Karpas-422 (cell line): ENCODE data around the gene GPC1. TPM values are rescaled to one million over a fixed set of nuclear protein-coding genes. Genes with fewer than 3 reads are reported as not detected.

ENCODE experiments used
- DNase-seq: peaks from one replicate; pipeline ENCODE4 v3.0.0-alpha.2; 2015
- H2AFZ ChIP-seq: fragments of 200-600 bp; sonication (generic); 2 replicates; pipeline ENCODE4 v1.6.1; 2014; ENCODE audit warnings: antibody characterized with exemption, low read length, mixed read lengths
- H3K27ac ChIP-seq: fragments of 200-600 bp; sonication (generic); 2 replicates; pipeline ENCODE4 v1.5.1; 2014; ENCODE audit warnings: mild to moderate bottlenecking, low read length, moderate library complexity
- H3K27me3 ChIP-seq: fragments of 200-600 bp; sonication (generic); 2 replicates; pipeline ENCODE4 v1.6.1; 2014; ENCODE audit warnings: low read length, mixed read lengths
- H3K36me3 ChIP-seq: fragments of 200-600 bp; sonication (generic); 2 replicates; pipeline ENCODE4 v1.6.1; 2014; ENCODE audit warnings: low read length, mixed read lengths; ENCODE audit not compliant: insufficient read depth
- H3K4me1 ChIP-seq: fragments of 200-600 bp; sonication (generic); 2 replicates; pipeline ENCODE4 v1.6.1; 2014; ENCODE audit warnings: mild to moderate bottlenecking, low read length, mixed read lengths
- H3K4me2 ChIP-seq: fragments of 200-600 bp; sonication (generic); 2 replicates; pipeline ENCODE4 v1.6.1; 2014; ENCODE audit warnings: low read length, low read depth, mild to moderate bottlenecking; ENCODE audit not compliant: poor library complexity, severe bottlenecking
- H3K4me3 ChIP-seq: fragments of 200-600 bp; sonication (generic); 2 replicates; pipeline ENCODE4 v1.5.1; 2014; ENCODE audit warnings: mild to moderate bottlenecking, antibody characterized with exemption, low read length, mixed read lengths
- H3K79me2 ChIP-seq: fragments of 200-600 bp; sonication (generic); 2 replicates; pipeline ENCODE4 v1.6.1; 2014; ENCODE audit warnings: mild to moderate bottlenecking, low read length, mixed read lengths
- H3K9ac ChIP-seq: fragments of 200-600 bp; sonication (generic); 2 replicates; pipeline ENCODE4 v1.6.0; 2014; ENCODE audit warnings: low read length
- H3K9me2 ChIP-seq: fragments of 200-600 bp; sonication (generic), shearing (Covaris generic); replicated peaks from 2 replicates; pipeline ENCODE4 v1.6.0; 2014; ENCODE audit warnings: mild to moderate bottlenecking, low read length, moderate library complexity; ENCODE audit not compliant: insufficient read depth
- H3K9me3 ChIP-seq: fragments of 300-700, 200-600 bp; sonication (generic); 2 replicates; pipeline ENCODE4 v1.6.1; 2014; ENCODE audit warnings: low read length, mixed read lengths
- H4K20me1 ChIP-seq: fragments of 200-600 bp; sonication (generic); 2 replicates; pipeline ENCODE4 v1.6.1; 2014; ENCODE audit warnings: mild to moderate bottlenecking, antibody characterized with exemption, low read length, low read depth; ENCODE audit not compliant: insufficient read depth
- total RNA-seq: library from RNA; depleted of rRNA; stranded (reverse); fragments of >200 nt; shearing (Covaris generic); gene quantifications from 2 replicates; pipeline ENCODE4 v1.2.3, GENCODE V29; 2014; ENCODE audit warnings: low replicate concordance

The GPC1 gene
- total RNA-seq, 1 experiment from 2014 or later, result 0.60 TPM

GRCh38 chr2:240434728-240435456 is 571 bp upstream of the GPC1 start:
- H3K9me3 ChIP-seq, result no peaks in the 10 kb centered on the region
- peak overlapping the region; percentile 95 for H2AFZ ChIP-seq
- no peak overlapping the region for H3K27ac ChIP-seq
- peaks cover 9% of the 10 kb centered on the region for H3K4me1 ChIP-seq
- DNase-seq, result peak; percentile 97
- no peaks in the 10 kb centered on the region for H3K79me2 ChIP-seq
- H3K4me3 ChIP-seq, result peak overlapping the region; percentile 81
- H4K20me1 ChIP-seq, result no peaks in the 10 kb centered on the region
- H3K27me3 ChIP-seq, result no peaks in the 10 kb centered on the region
- peak overlapping the region; percentile 82 for H3K9ac ChIP-seq
- H3K36me3 ChIP-seq, result no peaks in the 10 kb centered on the region
- no peaks in the 10 kb centered on the region for H3K9me2 ChIP-seq
- peak overlapping the region; percentile 99 for H3K4me2 ChIP-seq

- no peaks in the 10 kb centered on the region for H4K20me1 ChIP-seq
- peaks cover 9% of the 10 kb centered on the region for H3K4me1 ChIP-seq
- H3K4me2 ChIP-seq, result peak overlapping the region; percentile 38
- no peak for DNase-seq
- no peaks in the 10 kb centered on the region for H3K27me3 ChIP-seq
- no peak overlapping the region for H2AFZ ChIP-seq
- H3K9ac ChIP-seq, result peak overlapping the region; percentile 55
- H3K4me3 ChIP-seq, result peak overlapping the region; percentile 40; the same call in 1 of the 2 replicates
- H3K9me3 ChIP-seq, result no peaks in the 10 kb centered on the region
- no peaks in the 10 kb centered on the region for H3K9me2 ChIP-seq
- H3K27ac ChIP-seq, result no peak overlapping the region
- no peaks in the 10 kb centered on the region for H3K36me3 ChIP-seq
- H3K79me2 ChIP-seq, result no peaks in the 10 kb centered on the region
Observed at GRCh38 chr2:240435948-240436682, 652 bp downstream of the GPC1 start.

GRCh38 chr2:240436683-240437550 is 1.5 kb downstream of the GPC1 start:
- Histone ChIP-seq H3K79me2 (no peaks in the 10 kb centered on the region), H3K9me2 (no peaks in the 10 kb centered on the region), H3K9ac (no peak overlapping the region), H3K9me3 (no peaks in the 10 kb centered on the region), H3K4me2 (no peak overlapping the region), H4K20me1 (no peaks in the 10 kb centered on the region), H2AFZ (no peak overlapping the region), H3K27ac (no peak overlapping the region), H3K4me1 (peaks cover 9% of the 10 kb centered on the region), H3K4me3 (no peak overlapping the region), H3K27me3 (no peaks in the 10 kb centered on the region), H3K36me3 (no peaks in the 10 kb centered on the region)
- DNase-seq, result no peak

GRCh38 chr2:240437551-240437860 is 2.0 kb downstream of the GPC1 start:
- Histone ChIP-seq H3K27ac (no peak overlapping the region), H3K9ac (no peak overlapping the region), H3K9me2 (no peaks in the 10 kb centered on the region), H3K4me1 (peaks cover 9% of the 10 kb centered on the region), H3K79me2 (no peaks in the 10 kb centered on the region), H3K9me3 (no peaks in the 10 kb centered on the region), H3K4me3 (no peak overlapping the region), H2AFZ (no peak overlapping the region), H3K4me2 (no peak overlapping the region), H3K27me3 (no peaks in the 10 kb centered on the region), H4K20me1 (no peaks in the 10 kb centered on the region), H3K36me3 (no peaks in the 10 kb centered on the region)
- no peak for DNase-seq

GRCh38 chr2:240437861-240438809 is 2.7 kb downstream of the GPC1 start:
- H3K79me2 ChIP-seq, result no peaks in the 10 kb centered on the region

GRCh38 chr2:240438810-240439697 is 3.6 kb downstream of the GPC1 start:
- Histone ChIP-seq H3K36me3 (no peaks in the 10 kb centered on the region), H3K4me2 (no peak overlapping the region), H4K20me1 (no peaks in the 10 kb centered on the region), H3K4me3 (no peak overlapping the region), H3K27ac (no peak overlapping the region), H3K27me3 (no peaks in the 10 kb centered on the region), H2AFZ (no peak overlapping the region), H3K79me2 (no peaks in the 10 kb centered on the region), H3K9ac (no peak overlapping the region), H3K4me1 (peaks cover 9% of the 10 kb centered on the region), H3K9me2 (no peaks in the 10 kb centered on the region), H3K9me3 (no peaks in the 10 kb centered on the region)
- DNase-seq, result no peak

More at GRCh38 chr2:240437861-240438809, 2.7 kb downstream of the GPC1 start:
- H3K9me3 ChIP-seq, result no peaks in the 10 kb centered on the region
- H3K27me3 ChIP-seq, result no peaks in the 10 kb centered on the region
- H4K20me1 ChIP-seq, result no peaks in the 10 kb centered on the region
- no peak overlapping the region for H3K4me2 ChIP-seq
- H3K4me1 ChIP-seq, result peaks cover 9% of the 10 kb centered on the region
- H3K4me3 ChIP-seq, result no peak overlapping the region
- H2AFZ ChIP-seq, result no peak overlapping the region
- H3K36me3 ChIP-seq, result no peaks in the 10 kb centered on the region
- H3K9me2 ChIP-seq, result no peaks in the 10 kb centered on the region
- DNase-seq, result peak; percentile 84
- no peak overlapping the region for H3K9ac ChIP-seq
- no peak overlapping the region for H3K27ac ChIP-seq

- no peak overlapping the region for H3K27ac ChIP-seq
- peaks cover 3% of the 10 kb centered on the region for H3K4me1 ChIP-seq
- no peak overlapping the region for H2AFZ ChIP-seq
- no peaks in the 10 kb centered on the region for H3K79me2 ChIP-seq
- H3K27me3 ChIP-seq, result no peaks in the 10 kb centered on the region
- DNase-seq, result no peak
- no peak overlapping the region for H3K4me2 ChIP-seq
- H3K36me3 ChIP-seq, result no peaks in the 10 kb centered on the region
- H3K4me3 ChIP-seq, result no peak overlapping the region
- H3K9ac ChIP-seq, result no peak overlapping the region
- no peaks in the 10 kb centered on the region for H4K20me1 ChIP-seq
- no peaks in the 10 kb centered on the region for H3K9me2 ChIP-seq
- H3K9me3 ChIP-seq, result no peaks in the 10 kb centered on the region
Observed at GRCh38 chr2:240439698-240440151, 4.3 kb downstream of the GPC1 start.
